ENCODE results near the gene UHMK1. TPM values are rescaled to one million over a fixed set of nuclear protein-coding genes. Genes with fewer than 3 reads are reported as not detected.

The UHMK1 gene
- total RNA-seq, 1 experiment from 2014 or later = 76.0 TPM

Other genes with a start within 250 kb of the UHMK1 start
- gene SPATA46, start 121.0 kb upstream of the UHMK1 start, total RNA-seq (2021; ENCODE audit: unreplicated experiment) = not detected
- gene C1orf226, start 116.1 kb upstream of the UHMK1 start, total RNA-seq (2021; ENCODE audit: unreplicated experiment) = 38.4 TPM
- gene SH2D1B, start 85.7 kb upstream of the UHMK1 start, total RNA-seq (2021; ENCODE audit: unreplicated experiment) = not detected
- gene UAP1, start 63.9 kb downstream of the UHMK1 start, total RNA-seq (2021; ENCODE audit: unreplicated experiment) = 97.7 TPM
- gene DDR2, start 134.6 kb downstream of the UHMK1 start, total RNA-seq (2021; ENCODE audit: unreplicated experiment) = 1.9 TPM

All from Panc1 (cell line).